HG03103 (cell line): ENCODE results near the gene NAALAD2.
"Not testable (repeated sequence)": the region's sequence is repeated elsewhere in the genome, so short reads cannot be mapped to it uniquely, and the experiment has no call there.

Experiments
- ATAC-seq: cut with Tn5 transposase; IDR thresholded peaks from one replicate; pipeline ENCODE4 v1.9.1; 2021; ENCODE audit warnings: low read depth; ENCODE audit not compliant: unreplicated experiment

NAALAD2 gene

GRCh38 chr11:90239967-90240636, 105.6 kb downstream of the NAALAD2 start:
- ATAC-seq: not testable (repeated sequence)

GRCh38 chr11:90241414-90241813, 107.0 kb downstream of the NAALAD2 start:
- ATAC-seq: no peak
